Testis (tissue), 2 donors: ENCODE results near the gene GRIP2.

Experiments used
- POLR2A ChIP-seq: fragments of 450-650 bp; IDR thresholded peaks from one replicate; pipeline ENCODE4 v1.6.1; 2017; ENCODE audit warnings: antibody characterized with exemption, mild to moderate bottlenecking, moderate library complexity
- TF ChIP-seq, protein P1 (sequence below), 3 experiments: fragments of 450-650 bp in 2 of 3; fragments of 200-600 bp in 1 of 3; sonication (generic) in 1 of 3; IDR thresholded peaks; one replicate each; pipeline ENCODE4 v1.5.1; 2016 to 2019; ENCODE audit warnings: antibody characterized with exemption in 3 of 3, mild to moderate bottlenecking in 2 of 3, moderate library complexity in 1 of 3

DNA sequence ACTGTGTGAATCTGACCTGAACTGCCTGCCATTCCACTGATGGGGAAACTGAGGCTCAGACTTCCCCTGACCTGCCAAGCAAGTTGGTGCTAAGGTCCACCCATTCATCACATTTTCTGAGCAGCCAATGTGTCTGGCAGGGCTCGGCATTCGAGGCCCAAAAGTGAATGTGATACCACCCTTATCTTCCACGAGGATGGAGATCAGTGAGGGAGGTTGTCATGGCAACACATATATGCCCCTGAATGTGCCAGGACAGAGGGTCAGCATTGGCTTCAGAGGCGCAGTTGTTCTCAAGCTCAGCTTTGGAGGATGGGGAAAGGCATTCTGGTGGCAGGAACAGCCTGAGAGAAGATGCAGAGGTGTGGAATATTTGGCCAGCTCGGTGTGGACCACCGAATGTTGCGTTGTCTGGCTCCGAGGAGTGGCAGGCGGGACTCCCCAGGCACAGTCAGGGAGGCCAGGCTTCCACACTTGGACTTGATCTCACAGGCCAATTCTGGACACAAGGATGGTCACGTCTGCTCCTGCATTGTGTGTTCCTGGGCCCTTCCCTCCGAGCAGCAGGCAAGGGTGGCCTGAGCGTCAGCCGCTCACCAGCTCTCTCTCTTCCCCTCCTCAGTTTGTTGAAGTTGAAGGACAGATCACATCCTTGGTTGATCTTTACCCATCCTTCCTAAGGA lies 63.4 kb downstream of the GRIP2 start:
- TF ChIP-seq, protein P1, sequence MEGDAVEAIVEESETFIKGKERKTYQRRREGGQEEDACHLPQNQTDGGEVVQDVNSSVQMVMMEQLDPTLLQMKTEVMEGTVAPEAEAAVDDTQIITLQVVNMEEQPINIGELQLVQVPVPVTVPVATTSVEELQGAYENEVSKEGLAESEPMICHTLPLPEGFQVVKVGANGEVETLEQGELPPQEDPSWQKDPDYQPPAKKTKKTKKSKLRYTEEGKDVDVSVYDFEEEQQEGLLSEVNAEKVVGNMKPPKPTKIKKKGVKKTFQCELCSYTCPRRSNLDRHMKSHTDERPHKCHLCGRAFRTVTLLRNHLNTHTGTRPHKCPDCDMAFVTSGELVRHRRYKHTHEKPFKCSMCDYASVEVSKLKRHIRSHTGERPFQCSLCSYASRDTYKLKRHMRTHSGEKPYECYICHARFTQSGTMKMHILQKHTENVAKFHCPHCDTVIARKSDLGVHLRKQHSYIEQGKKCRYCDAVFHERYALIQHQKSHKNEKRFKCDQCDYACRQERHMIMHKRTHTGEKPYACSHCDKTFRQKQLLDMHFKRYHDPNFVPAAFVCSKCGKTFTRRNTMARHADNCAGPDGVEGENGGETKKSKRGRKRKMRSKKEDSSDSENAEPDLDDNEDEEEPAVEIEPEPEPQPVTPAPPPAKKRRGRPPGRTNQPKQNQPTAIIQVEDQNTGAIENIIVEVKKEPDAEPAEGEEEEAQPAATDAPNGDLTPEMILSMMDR (IDR thresholded peaks at IDR 0.05), result no peak
- no peak for TF ChIP-seq POLR2A
